ENCODE data around the gene CDKN2D. TPM values are rescaled to one million over a fixed set of nuclear protein-coding genes. Genes with fewer than 3 reads are reported as not detected.

Gene CDKN2D
- total RNA-seq = 10 to 100 TPM; 68.6 to 68.8 TPM

DNA sequence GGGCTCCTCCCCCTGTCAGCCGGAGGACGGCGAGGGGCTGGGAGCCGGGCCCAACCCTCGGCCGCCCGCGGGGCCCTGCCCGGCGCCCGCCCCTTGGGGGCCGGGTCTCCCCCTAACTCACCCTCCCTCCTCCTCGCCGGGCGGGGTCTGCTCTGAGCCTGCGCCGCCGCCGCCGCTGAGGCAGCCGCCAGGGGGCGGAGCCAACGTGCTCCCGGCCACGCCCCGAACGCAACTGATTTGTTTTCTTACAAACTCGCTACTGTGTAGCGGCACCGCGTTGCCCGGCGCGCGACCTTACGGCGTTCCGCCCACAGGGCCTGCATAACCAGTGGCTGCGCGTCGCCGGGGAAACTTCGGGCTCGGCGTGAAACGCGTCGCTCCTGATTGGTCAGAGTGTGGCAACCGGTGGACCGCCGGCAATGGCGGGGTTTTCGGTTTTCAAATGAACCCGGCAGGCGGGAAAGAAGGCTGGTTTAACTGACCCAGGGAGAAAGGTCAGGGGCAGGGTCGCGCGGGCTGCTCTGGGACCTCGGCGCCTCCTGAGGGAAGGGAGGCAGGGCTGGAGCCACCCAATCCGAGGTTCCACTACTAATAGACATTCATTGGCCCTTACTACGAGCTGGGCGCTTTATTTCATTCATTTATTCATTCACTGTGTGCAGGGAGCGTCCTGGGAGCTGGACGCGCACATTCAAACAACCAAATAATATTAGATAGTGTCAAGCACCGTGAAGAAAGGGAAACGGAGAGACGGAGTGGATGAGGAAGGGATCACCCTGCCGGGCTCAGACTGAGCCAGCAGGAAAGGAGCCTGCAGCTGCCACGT lies at the start of gene CDKN2D:
CDKN2D (minus strand) TSS at position 154 of the 826 bp plus-strand sequence. CDS start 326 bp downstream, outside the sequence.
- POLR2A ChIA-PET = interaction anchor here (0.8 to 1.4 kb wide), 4 partner anchors 13 to 65 kb away, joined by 3 to 5 read pairs (median 3); no protein-coding TSS in a partner anchor
- intact Hi-C loops (cut with micrococcal nuclease) = loop anchor here (1.0 to 10.0 kb wide), 9 partner anchors 26 to 464 kb away; partner anchors contain the start of genes ANGPTL6, ATG4D, CDC37 and PPAN
- DNase-seq = peak; percentile 100
- H3K9me3 Mint-ChIP-seq = no peaks in the 10 kb centered on the region
- H3K36me3 Mint-ChIP-seq = peaks cover 28% of the 10 kb centered on the region
- peak within 1 kb of the TSS; percentile 98 for H3K4me3 Mint-ChIP-seq
- CTCF ChIA-PET = interaction anchor here (0.8 to 7.5 kb wide), 8 partner anchors 26 to 166 kb away, joined by 3 to 45 read pairs (median 5); partner anchors contain the start of genes CDC37 and QTRT1
- no peaks in the 10 kb centered on the region for H3K27me3 Mint-ChIP-seq
- H3K27ac Mint-ChIP-seq = peak within 1 kb of the TSS; percentile 98
- peaks cover 34% of the 10 kb centered on the region for H3K4me1 Mint-ChIP-seq (ENCODE audit: low read depth)

DNA sequence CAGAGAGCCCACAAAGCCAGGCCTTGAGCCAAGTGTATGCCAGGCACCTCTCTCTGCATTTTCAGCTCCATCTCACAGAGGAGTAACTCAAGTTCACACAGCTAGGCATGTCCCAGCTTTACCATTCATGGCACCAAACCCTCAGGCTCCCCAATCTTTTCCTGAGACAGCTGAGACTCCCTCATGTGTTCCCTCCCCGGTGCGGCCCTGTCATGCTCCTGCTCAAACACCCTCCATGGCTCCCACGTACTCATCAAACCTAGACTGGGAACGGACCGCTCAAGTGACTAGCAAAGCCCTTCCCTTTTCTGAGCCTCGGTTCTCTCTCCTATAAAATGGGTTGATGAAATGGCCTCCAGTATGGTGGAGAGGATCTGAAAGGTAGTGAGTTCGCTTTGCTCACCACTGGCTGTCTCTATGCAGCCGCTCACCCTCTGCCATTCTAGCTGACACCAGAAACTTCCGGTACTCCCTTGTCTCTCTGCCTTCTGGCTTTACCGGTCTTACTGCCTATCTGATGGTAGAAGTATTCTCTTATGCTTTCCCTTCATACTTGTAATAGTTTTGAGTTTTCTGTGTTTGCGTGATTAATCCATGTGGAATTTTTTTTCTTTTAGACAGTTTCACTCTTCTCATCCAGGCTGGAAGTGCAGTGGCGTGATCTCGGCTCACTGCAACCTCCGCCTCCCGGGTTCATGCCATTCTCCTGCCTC lies 48.8 kb upstream of the CDKN2D start:
- intact Hi-C loops (cut with micrococcal nuclease) = no loop called here
- no peaks in the 10 kb centered on the region for H3K9me3 Mint-ChIP-seq
- ChIA-PET POLR2A (no interaction called here), CTCF (interaction anchor here (1.1 to 2.8 kb wide), 3 partner anchors 27 to 37 kb away, joined by 3 to 11 read pairs (median 10); no protein-coding TSS in a partner anchor)
- peaks cover 30% of the 10 kb centered on the region for H3K4me1 Mint-ChIP-seq (ENCODE audit: low read depth)
- no peak overlapping the region for H3K27ac Mint-ChIP-seq
- no peaks in the 10 kb centered on the region for H3K27me3 Mint-ChIP-seq
- peaks cover 5% of the 10 kb centered on the region for H3K36me3 Mint-ChIP-seq
- no peak overlapping the region for H3K4me3 Mint-ChIP-seq
- DNase-seq = no peak

DNA sequence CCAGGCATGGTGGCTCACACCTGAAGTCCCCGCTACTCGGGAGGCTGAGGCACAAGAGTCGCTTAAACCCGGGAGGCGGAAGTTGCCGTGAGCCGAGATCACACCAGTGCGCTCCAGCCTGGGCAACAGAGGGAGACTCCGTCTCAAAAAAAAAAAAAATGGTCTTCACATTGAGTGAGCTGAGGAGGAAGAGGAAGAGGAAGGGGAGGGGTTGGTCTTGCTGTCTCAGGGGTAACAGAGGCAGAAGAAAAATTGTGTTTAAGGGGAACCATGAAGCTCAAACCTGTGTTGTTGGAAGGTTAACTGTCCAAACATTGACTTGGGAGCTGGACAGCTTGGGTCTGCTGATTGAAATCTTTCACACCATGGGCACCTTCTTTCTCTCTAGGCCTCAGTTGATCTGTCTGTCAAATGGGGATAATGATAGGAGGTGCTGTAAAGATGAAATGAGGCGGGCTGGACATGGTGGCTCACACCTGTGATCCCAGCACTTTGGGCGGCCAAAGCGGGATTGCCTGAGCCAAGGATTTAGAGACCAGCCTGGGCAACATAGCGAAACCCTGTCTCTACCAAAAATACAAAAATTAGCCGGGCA lies 46.7 kb upstream of the CDKN2D start:
- ChIA-PET CTCF (interaction anchor here (0.6 to 2.8 kb wide), 2 partner anchors 23 to 34 kb away, joined by 3 to 10 read pairs; no protein-coding TSS in a partner anchor), POLR2A (interaction anchor here (0.7 to 0.8 kb wide), 2 partner anchors 11 to 13 kb away, joined by 3 read pairs; no protein-coding TSS in a partner anchor)
- H3K36me3 Mint-ChIP-seq = peaks cover 2% of the 10 kb centered on the region
- no peak for DNase-seq
- H3K27ac Mint-ChIP-seq = no peak overlapping the region
- H3K27me3 Mint-ChIP-seq = no peaks in the 10 kb centered on the region
- H3K4me1 Mint-ChIP-seq (ENCODE audit: low read depth) = peaks cover 23% of the 10 kb centered on the region
- no peak overlapping the region for H3K4me3 Mint-ChIP-seq
- H3K9me3 Mint-ChIP-seq = no peaks in the 10 kb centered on the region
- intact Hi-C loops (cut with micrococcal nuclease) = no loop called here

DNA sequence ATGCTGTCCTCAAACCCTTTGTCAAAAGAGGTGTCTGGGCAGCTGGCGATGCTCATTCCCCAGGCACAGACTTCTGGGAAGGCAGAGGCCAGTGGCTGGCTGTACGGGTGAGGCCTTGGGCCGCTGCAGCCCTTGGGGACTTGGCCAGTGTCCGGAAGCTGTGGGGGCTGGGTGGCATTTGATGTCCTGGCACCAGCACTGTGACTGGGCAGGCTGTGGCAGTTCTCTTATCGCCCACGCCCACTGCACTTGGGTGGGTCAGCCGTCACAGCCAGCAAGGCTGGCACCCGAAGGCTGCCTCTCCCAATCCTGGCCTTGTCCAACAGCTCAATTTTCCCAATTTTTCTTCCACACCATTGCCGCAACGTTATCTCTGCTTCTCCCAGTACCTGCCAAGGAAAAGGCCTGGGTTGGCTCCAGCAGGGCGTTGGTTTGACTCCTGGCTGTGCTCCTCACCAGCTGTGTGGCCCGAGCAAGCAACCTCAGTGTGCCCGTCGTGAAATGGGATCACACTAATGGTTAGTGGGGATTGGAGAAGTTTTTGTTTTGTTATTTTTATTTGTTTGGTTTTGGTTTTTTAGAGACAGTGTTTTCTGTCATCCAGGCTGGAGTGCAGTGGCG lies 43.8 kb upstream of the CDKN2D start:
- POLR2A ChIA-PET = no interaction called here
- intact Hi-C loops (cut with micrococcal nuclease) = no loop called here

DNA sequence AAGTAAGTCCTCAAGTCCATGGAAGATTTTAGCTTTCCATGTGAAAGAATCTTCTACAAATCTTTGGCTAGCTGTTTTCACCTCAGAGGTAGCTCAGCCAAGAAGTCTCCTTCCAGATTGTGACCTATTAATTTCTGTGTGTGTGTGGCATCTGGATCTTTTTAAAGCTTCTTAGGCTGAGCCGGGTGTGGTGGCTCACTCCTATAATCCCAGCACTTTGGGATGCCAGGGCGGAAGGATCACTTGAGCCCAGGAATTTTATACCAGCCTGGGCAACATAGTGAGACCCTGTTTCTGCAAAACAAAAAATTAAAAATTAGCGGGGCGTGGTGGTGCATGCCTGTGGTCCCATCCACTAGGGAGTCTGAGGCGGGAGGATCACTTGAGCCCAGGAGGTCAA lies 43.1 kb upstream of the CDKN2D start:
- Mint-ChIP-seq H3K27me3 (no peaks in the 10 kb centered on the region), H3K36me3 (peaks cover 1% of the 10 kb centered on the region), H3K27ac (no peak overlapping the region), H3K4me3 (no peak overlapping the region), H3K4me1 (ENCODE audit: low read depth) (peaks cover 24% of the 10 kb centered on the region), H3K9me3 (no peaks in the 10 kb centered on the region)
- intact Hi-C loops (cut with micrococcal nuclease) = no loop called here
- no peak for DNase-seq
- POLR2A ChIA-PET = interaction anchor here (0.6 kb wide), 1 partner anchor 24 kb away, joined by 4 read pairs; no protein-coding TSS in a partner anchor
- CTCF ChIA-PET = interaction anchor here (1.2 to 3.2 kb wide), 3 partner anchors 30 to 87 kb away, joined by 3 to 11 read pairs (median 6); no protein-coding TSS in a partner anchor

More for the DNA sequence above, 43.8 kb upstream of the CDKN2D start:
- DNase-seq = no peak
- Mint-ChIP-seq H3K27me3 (no peaks in the 10 kb centered on the region), H3K9me3 (no peaks in the 10 kb centered on the region), H3K36me3 (peaks cover 1% of the 10 kb centered on the region), H3K4me3 (no peak overlapping the region), H3K27ac (no peak overlapping the region), H3K4me1 (ENCODE audit: low read depth) (peaks cover 24% of the 10 kb centered on the region)
- CTCF ChIA-PET = interaction anchor here (1.2 to 3.2 kb wide), 2 partner anchors 31 to 33 kb away, joined by 3 to 11 read pairs; no protein-coding TSS in a partner anchor

DNA sequence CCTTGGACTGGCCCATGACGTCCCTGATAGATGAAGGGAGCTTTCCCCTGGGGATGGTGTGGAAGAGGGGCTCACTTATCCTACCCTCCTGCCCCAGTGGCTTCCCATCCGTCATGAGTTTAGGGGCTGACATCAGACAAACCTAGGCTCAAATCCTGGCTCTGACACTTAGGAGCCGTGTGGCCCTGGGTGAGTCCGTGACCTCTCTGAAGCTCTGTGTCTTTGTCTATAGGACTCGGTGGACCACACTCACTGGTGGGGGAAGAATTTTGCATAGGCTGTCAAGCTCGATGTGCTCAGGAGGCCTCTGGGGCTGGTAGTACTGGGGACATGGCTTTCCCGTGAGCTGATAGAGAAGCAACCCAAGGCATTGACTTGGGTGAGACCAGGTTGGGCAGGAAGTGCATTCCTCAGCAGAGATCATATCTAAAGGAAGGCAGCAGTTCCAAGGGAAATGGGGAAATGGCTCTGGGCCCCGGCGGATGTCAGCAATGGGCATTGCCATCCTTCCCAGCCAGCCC lies 35.7 kb upstream of the CDKN2D start:
- Mint-ChIP-seq H3K36me3 (peaks cover 7% of the 10 kb centered on the region), H3K4me3 (peak overlapping the region; percentile 88), H3K27me3 (no peaks in the 10 kb centered on the region), H3K27ac (peak overlapping the region; percentile 98), H3K4me1 (ENCODE audit: low read depth) (peaks cover 20% of the 10 kb centered on the region), H3K9me3 (no peaks in the 10 kb centered on the region)
- intact Hi-C loops (cut with micrococcal nuclease) = no loop called here
- ChIA-PET CTCF (interaction anchor here (0.6 to 4.7 kb wide), 6 partner anchors 23 to 192 kb away, joined by 3 to 41 read pairs (median 5); no protein-coding TSS in a partner anchor), POLR2A (interaction anchor here (1.0 to 1.2 kb wide), 3 partner anchors 9 to 97 kb away, joined by 3 to 6 read pairs (median 5); partner anchors contain the start of gene QTRT1)
- peak; percentile 25 for DNase-seq

DNA sequence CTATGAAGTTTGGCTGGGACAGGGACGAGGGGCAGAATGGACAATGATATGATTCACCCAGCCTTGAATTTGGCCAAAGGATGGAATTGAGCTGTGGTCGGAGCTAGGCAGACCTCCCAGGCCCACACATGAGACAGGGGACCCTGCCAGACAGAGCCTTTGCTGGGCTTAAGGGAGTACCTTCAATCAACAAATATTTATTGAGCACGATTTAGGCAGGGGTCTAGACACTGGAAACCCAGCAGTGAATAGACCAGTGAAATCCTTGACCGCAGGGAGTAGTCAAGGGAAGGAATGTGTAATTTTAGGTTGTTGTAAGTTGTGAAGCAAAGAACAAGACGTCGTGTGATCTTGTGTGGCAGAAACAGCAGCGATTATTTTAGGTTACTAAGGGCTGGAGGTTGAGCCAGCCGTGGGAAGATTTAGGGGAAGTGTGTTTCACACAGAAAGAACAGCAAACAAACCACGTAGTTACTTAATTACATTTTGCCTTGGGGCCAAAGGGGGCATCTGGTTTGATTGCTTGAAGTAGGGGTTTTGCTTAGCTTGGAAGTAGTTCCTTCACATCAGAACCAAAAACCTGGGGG lies 35.2 kb upstream of the CDKN2D start:
- peak overlapping the region; percentile 98 for H3K27ac Mint-ChIP-seq
- intact Hi-C loops (cut with micrococcal nuclease) = loop anchor here (1.0 to 2.0 kb wide), 4 partner anchors 9 to 409 kb away; partner anchors contain the start of genes DNMT1 and KRI1
- peak; percentile 55 for DNase-seq
- ChIA-PET POLR2A (interaction anchor here (1.0 to 1.2 kb wide), 3 partner anchors 9 to 98 kb away, joined by 3 to 6 read pairs (median 5); partner anchors contain the start of gene QTRT1), CTCF (interaction anchor here (0.6 to 4.7 kb wide), 6 partner anchors 23 to 192 kb away, joined by 3 to 41 read pairs (median 5); no protein-coding TSS in a partner anchor)
- no peaks in the 10 kb centered on the region for H3K27me3 Mint-ChIP-seq
- H3K36me3 Mint-ChIP-seq = peaks cover 7% of the 10 kb centered on the region
- H3K9me3 Mint-ChIP-seq = no peaks in the 10 kb centered on the region
- peak overlapping the region; percentile 88 for H3K4me3 Mint-ChIP-seq
- H3K4me1 Mint-ChIP-seq (ENCODE audit: low read depth) = peaks cover 20% of the 10 kb centered on the region

DNA sequence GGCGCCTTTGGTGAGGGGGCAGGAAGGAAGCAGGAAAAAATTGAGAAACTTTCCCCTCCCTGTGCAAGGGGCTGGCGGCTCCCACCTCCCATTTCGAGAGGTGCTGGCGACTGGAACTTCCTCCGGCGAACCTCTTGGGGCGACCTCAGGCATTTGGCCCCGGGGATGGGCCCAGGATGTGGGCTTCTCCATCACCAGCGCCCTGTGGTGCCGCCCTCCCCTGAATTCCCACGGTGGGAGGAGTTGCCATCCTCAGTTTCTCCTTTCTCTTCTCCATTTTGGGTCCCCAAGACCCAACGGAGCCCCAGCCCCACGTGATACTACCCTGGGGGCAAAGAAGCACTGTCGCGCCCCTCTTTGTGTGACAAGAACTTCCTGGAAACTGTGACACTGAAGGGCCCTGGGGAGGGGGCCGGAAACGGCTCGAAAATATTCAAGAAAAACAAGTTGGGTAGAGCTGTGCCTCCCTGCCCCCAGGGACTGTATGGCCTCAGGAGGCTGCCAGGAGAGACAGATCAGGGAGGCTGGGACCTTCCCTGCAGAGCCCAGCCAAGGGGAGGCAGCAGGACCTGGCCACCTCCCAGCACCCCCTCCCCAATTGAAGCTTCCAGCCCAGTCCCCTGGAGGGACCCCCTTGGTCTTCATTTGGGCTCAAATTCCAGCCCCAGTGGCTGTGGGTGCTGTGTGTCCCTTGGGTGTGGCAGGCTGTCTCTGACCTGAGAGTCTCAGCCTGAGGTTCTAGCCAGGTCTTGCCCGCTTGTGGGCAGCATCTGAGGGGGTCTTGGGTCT lies 34.5 kb upstream of the CDKN2D start:
- H3K36me3 Mint-ChIP-seq = peaks cover 7% of the 10 kb centered on the region
- H3K4me1 Mint-ChIP-seq (ENCODE audit: low read depth) = peaks cover 20% of the 10 kb centered on the region
- DNase-seq = peak; percentile 88
- ChIA-PET CTCF (interaction anchor here (0.6 to 4.7 kb wide), 4 partner anchors 22 to 114 kb away, joined by 4 to 41 read pairs (median 15); partner anchors contain the start of gene DNM2), POLR2A (interaction anchor here (0.6 to 1.3 kb wide), 6 partner anchors 8 to 175 kb away, joined by 3 to 6 read pairs (median 3); partner anchors contain the start of genes CDKN2D and QTRT1)
- intact Hi-C loops (cut with micrococcal nuclease) = loop anchor here (1.0 to 2.0 kb wide), 4 partner anchors 8 to 408 kb away; partner anchors contain the start of genes DNMT1 and KRI1
- H3K9me3 Mint-ChIP-seq = no peaks in the 10 kb centered on the region
- peak overlapping the region; percentile 98 for H3K27ac Mint-ChIP-seq
- no peaks in the 10 kb centered on the region for H3K27me3 Mint-ChIP-seq
- peak overlapping the region; percentile 88 for H3K4me3 Mint-ChIP-seq

DNA sequence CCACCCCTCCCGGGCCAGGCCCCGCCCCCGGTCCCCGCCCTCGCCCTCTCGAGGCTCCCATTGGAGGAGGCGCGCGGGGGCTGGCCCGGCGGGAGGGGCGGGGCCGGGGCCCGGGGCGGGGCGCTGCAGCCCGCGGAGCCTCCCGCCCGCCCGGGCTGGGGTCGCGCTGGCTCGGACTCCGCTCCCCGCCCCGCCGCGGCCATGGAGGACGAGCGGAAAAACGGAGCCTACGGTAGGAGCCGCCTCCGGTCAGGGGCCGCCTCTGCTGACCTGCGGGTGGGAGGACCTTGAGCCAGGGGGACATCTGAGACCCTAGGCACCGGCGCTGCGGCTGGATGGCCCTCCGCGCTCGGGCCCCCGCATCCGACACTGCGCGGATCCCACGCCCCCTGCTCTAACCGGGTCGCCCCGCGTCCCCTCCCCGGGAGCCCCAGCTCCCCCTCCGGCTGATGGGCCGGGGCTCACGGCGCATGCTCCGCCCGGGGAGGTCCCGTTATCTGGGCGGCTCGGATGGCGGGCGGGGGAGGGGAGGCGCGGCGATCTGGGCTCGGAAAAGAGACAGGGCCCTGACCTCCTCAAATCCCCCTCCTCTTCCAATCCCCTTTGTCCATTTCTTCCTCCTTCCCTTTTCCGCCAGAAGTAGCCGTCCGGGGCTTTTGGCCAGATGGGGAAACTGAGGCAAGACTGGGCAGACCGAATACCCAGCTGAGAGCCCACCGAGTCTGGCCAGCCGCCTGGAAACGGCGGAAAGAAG lies 33.7 kb upstream of the CDKN2D start:
- POLR2A ChIA-PET = interaction anchor here (0.6 to 1.3 kb wide), 8 partner anchors 13 to 174 kb away, joined by 3 to 7 read pairs (median 3); partner anchors contain the start of genes CDKN2D and QTRT1
- peak overlapping the region; percentile 88 for H3K4me3 Mint-ChIP-seq
- H3K36me3 Mint-ChIP-seq = peaks cover 7% of the 10 kb centered on the region
- no peaks in the 10 kb centered on the region for H3K27me3 Mint-ChIP-seq
- H3K27ac Mint-ChIP-seq = peak overlapping the region; percentile 98
- H3K4me1 Mint-ChIP-seq (ENCODE audit: low read depth) = peaks cover 18% of the 10 kb centered on the region
- intact Hi-C loops (cut with micrococcal nuclease) = loop anchor here (1.0 to 2.0 kb wide), 4 partner anchors 7 to 408 kb away; partner anchors contain the start of genes DNMT1 and KRI1
- CTCF ChIA-PET = interaction anchor here (0.6 to 4.7 kb wide), 5 partner anchors 12 to 115 kb away, joined by 3 to 41 read pairs (median 7); partner anchors contain the start of gene DNM2
- DNase-seq = peak; percentile 94
- H3K9me3 Mint-ChIP-seq = no peaks in the 10 kb centered on the region

Data from activated CD4-positive, alpha-beta memory T cell treated with anti-CD3 and anti-CD28 coated beads for 36 hours (primary cell).